Measurements from ENCODE around the gene ARHGEF1.
"Not testable (repeated sequence)": the region's sequence is repeated elsewhere in the genome, so short reads cannot be mapped to it uniquely, and the experiment has no call there.

ARHGEF1 gene

DNA sequence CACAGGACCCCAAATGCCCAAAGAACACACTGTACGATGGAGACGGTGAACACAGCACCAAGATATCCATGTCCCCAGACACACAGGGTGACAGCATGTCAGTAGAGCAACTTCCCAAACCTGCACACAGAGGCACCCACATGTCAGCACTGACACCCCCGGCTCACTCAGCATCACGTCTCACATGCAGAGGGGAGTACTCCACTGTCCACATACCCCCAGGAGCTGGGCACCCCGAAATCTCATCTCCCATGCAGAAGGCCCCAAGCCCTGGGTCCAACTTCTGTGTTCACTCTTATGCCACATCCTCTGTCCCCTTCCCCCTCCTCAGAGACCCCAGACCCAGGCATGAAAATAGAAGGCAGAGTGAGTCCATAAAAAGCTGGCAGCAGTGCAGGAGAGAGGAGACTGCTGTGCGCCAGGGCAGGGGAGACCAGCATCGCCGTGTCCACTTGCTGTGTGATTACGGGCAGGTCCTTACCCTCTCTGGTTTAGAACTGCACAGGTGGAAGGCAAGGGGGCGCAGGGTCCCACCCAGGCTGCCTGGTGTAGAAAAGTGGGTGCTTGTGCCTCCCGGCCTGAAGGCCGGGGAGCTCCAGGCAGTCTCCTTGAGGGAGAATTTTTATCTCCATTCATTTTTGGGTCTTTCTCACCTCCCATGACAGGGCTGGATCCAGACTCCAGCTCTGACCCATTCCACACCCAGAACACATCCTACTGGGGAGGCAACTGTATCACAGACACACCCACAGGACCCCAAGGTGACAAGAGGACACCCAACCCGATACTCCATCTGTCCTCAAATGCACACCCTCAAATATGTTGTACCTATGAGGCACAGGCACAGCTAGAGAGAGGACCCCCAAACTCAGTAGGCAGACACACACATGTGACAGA is 28.3 kb downstream of the ARHGEF1 start:
- no peaks in the 10 kb centered on the region for H3K9me3 ChIP-seq (ENCODE audit: control insufficient read depth in 1 of 2, low read length in 2 of 2)
- peaks cover 0 to 5% of the 10 kb centered on the region in 2 donors for H3K4me1 ChIP-seq (ENCODE audit: control insufficient read depth in 1 of 2, insufficient read depth in 2 of 2, low read length in 2 of 2)
- peaks cover 50 to 52% of the 10 kb centered on the region in 2 donors for H3K27me3 ChIP-seq (ENCODE audit: control insufficient read depth in 1 of 2, insufficient read depth in 2 of 2, low read length in 2 of 2)
- H3K36me3 ChIP-seq (ENCODE audit: control insufficient read depth in 1 of 2, insufficient read depth in 2 of 2, low read length in 2 of 2), result peaks cover 8 to 10% of the 10 kb centered on the region in 2 donors
- H3K9ac ChIP-seq (ENCODE audit: low read depth in 1 of 2, low read length in 2 of 2), result no peak overlapping the region
- no peak overlapping the region for H3K27ac ChIP-seq (ENCODE audit: low read depth, low read length)
- no peak overlapping the region for H3K4me3 ChIP-seq (ENCODE audit: low read depth in 1 of 2, low read length in 2 of 2)

DNA sequence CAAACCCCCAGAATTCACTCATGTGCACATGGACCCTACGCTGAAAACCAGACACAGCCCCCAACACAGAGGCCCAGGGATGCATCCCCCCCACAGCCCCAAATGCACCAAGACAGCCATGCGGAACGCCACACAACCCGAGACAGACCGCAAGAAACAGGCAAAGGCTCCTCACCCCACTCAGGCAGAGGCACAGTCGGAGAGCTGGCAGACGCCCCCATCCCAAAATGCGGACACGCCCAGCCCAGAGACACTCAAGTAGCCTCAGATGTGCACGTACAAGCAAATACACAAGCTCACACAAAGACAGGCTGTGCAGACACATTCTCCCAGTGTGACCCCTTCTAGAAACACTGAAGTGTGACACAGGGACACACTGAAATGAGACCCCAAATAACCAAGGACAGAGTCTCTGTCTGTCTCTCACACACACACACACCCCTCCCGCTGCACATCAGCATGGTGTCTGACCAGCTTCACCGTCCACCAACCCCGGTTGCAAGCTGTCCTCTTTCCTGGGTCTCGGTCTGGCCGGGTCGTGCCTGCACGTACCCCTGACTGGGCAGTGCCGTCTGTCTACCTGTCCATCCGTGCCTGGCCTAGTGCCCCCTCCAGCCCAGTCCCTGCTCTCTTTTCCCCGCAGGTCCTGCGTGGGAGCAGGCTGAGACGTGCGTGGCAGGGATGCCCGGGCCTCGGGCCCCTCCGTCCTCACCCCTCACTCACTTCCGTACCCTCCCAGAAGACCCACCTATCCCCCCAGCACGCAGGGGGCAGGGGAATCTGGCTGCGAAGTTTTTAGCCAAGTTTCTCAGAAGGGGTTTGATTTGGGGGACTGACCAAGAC is 29.1 kb downstream of the ARHGEF1 start:
- no peak overlapping the region for H3K4me3 ChIP-seq (ENCODE audit: low read depth in 1 of 2, low read length in 2 of 2)
- H3K27me3 ChIP-seq (ENCODE audit: control insufficient read depth in 1 of 2, insufficient read depth in 2 of 2, low read length in 2 of 2), result peaks cover 58 to 61% of the 10 kb centered on the region in 2 donors
- no peak overlapping the region for H3K27ac ChIP-seq (ENCODE audit: low read depth, low read length)
- peaks cover 0 to 5% of the 10 kb centered on the region in 2 donors for H3K4me1 ChIP-seq (ENCODE audit: control insufficient read depth in 1 of 2, insufficient read depth in 2 of 2, low read length in 2 of 2)
- H3K9ac ChIP-seq (ENCODE audit: low read depth in 1 of 2, low read length in 2 of 2), result no peak overlapping the region
- no peaks in the 10 kb centered on the region for H3K9me3 ChIP-seq (ENCODE audit: control insufficient read depth in 1 of 2, low read length in 2 of 2)
- peaks cover under 1 to 3% of the 10 kb centered on the region in 2 donors for H3K36me3 ChIP-seq (ENCODE audit: control insufficient read depth in 1 of 2, insufficient read depth in 2 of 2, low read length in 2 of 2)

DNA sequence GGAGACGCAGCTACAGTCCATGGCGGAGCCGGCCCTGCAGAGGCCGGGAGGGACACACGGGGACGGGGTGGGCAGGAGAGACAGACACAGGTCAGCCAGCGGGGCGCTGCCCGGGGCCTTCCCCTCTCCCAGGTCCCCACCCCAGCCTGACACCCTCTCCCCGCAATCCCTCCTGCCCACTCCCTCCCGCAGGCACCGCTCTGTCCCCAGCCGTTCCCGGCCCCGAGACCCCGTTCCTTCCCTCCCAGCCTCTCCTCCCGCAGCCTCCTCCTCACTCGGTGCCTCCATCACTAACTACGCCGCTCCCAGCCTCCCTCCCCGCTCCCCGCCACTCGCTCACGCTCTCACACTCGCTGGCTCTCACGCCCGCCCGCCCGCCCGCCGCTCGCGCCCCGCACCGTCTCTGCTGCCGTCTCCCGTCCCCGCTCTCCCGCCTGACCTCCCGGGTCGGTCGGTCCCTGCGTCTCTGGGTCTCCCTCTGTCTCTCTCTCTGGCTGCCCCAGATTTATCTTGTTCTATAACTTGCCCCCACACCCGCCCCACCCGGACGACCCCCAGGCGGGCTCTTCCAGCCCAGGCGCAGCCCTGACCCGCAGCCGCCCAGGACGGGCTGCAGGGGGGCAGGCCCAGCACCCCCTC is 30.0 kb downstream of the ARHGEF1 start:
- Histone ChIP-seq H3K27ac (ENCODE audit: low read depth, low read length) (no peak overlapping the region), H3K4me1 (ENCODE audit: control insufficient read depth in 1 of 2, insufficient read depth in 2 of 2, low read length in 2 of 2) (peaks cover 0 to 5% of the 10 kb centered on the region in 2 donors), H3K36me3 (ENCODE audit: control insufficient read depth in 1 of 2, insufficient read depth in 2 of 2, low read length in 2 of 2) (no peaks in the 10 kb centered on the region), H3K27me3 (ENCODE audit: control insufficient read depth in 1 of 2, insufficient read depth in 2 of 2, low read length in 2 of 2) (peaks cover 64 to 67% of the 10 kb centered on the region in 2 donors), H3K4me3 (ENCODE audit: low read depth in 1 of 2, low read length in 2 of 2) (no peak overlapping the region), H3K9ac (ENCODE audit: low read depth in 1 of 2, low read length in 2 of 2) (no peak overlapping the region), H3K9me3 (ENCODE audit: control insufficient read depth in 1 of 2, low read length in 2 of 2) (no peaks in the 10 kb centered on the region)

DNA sequence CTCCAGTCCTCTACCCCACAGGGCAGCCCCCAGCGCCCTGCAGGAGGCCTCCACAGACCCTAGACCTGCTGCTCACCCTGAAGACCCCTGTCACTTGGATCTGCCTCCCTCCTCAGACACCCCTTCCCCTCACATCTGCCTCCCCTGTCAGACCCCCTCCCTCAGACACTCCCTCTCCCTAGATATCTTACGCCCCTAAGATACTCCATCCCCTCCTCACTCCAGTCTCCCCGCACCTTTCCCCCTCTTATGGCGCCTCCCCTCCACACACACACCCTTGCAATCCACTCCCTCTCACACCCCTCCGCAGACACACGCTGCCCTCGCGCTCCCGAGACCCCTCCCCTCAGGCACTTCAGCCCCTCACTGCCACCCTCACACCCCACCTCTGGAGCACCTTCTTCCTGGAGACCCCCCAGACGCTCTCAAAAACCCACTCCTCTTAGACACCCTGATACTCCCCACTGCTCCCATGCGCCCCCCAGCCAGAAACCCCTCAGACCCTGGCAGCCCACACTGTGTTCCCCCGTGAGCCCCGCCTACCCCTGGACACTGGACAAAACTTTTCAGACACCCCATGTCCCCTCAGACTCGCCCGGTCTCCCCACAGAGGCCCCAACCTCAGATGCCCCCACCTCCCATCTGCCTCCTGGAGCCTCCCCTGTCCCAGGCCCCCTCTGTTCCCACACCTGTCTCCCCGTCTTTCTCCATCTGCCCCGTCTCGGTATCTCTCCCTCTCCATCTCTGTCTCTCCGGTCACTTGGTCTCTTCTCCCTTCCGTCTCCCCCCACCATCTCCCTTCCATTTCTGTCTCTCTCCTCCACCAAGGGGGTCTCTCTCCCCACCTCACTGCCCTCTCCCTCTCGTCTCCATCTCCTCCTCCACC is 30.8 kb downstream of the ARHGEF1 start:
- Histone ChIP-seq H3K4me3 (ENCODE audit: low read depth in 1 of 2, low read length in 2 of 2) (no peak overlapping the region), H3K9me3 (ENCODE audit: control insufficient read depth in 1 of 2, low read length in 2 of 2) (no peaks in the 10 kb centered on the region), H3K9ac (ENCODE audit: low read depth in 1 of 2, low read length in 2 of 2) (no peak overlapping the region), H3K27ac (ENCODE audit: low read depth, low read length) (no peak overlapping the region), H3K4me1 (ENCODE audit: control insufficient read depth in 1 of 2, insufficient read depth in 2 of 2, low read length in 2 of 2) (peaks cover 0 to 5% of the 10 kb centered on the region in 2 donors), H3K36me3 (ENCODE audit: control insufficient read depth in 1 of 2, insufficient read depth in 2 of 2, low read length in 2 of 2) (no peaks in the 10 kb centered on the region), H3K27me3 (ENCODE audit: control insufficient read depth in 1 of 2, insufficient read depth in 2 of 2, low read length in 2 of 2) (peaks cover 71 to 72% of the 10 kb centered on the region in 2 donors)

DNA sequence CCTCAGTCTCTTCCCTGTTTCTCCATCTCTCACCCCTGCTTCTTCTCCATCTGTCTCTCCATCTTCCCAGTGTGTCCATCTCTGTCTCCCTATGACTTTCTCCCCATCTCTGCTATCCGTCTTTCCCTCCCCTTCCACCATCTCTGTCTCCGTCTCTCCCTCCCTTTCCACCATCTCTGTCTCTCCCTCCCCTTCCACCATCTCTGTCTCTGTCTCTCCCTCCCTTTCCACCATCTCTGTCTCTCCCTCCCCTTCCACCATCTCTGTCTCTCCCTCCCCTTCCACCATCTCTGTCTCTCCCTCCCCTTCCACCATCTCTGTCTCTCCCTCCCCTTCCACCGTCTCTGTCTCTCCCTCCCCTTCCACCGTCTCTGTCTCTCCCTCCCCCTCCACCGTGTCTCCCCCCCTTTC is 31.4 kb downstream of the ARHGEF1 start:
- H3K4me1 ChIP-seq (ENCODE audit: control insufficient read depth in 1 of 2, insufficient read depth in 2 of 2, low read length in 2 of 2), result not testable (repeated sequence)

DNA sequence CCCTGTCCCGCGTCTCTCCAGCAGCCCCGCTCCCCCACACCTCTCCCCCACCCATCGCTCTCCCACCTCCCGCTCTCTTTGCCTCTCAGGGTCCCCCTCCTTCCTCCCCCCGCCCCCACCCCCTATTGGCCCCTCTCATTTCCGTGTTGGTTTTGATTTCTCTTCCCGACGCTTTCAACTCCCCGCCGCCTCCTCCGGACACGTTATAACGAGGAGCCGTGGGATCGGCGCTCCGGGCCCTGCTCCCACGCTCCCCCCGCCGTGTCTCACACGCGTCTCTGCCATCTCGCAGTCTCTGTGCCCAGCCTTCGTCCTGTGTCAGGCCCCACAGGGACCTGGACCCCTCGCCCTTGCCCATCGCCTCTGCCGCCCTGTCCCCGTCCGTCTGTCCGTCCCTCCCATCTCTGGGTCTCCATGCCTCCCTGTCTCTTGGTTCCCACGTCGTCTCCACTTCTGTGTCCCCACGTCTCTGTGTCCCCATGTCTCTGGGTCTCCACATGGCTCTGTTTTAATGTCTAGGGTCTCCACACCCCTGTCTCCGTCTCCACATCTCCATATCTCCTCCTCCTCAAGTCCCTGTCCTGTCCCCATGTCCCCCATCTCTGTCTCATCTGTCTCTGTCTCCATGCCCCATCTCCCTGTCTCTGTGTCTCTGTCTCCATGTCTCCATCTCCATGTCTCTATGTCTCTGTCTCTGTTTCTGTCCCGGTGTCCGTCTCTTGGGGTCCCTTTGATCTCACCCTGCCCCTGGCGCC is 32.2 kb downstream of the ARHGEF1 start:
- Histone ChIP-seq H3K4me3 (ENCODE audit: low read depth in 1 of 2, low read length in 2 of 2) (no peak overlapping the region), H3K9ac (ENCODE audit: low read depth in 1 of 2, low read length in 2 of 2) (no peak overlapping the region), H3K27me3 (ENCODE audit: control insufficient read depth in 1 of 2, insufficient read depth in 2 of 2, low read length in 2 of 2) (peaks cover 73 to 83% of the 10 kb centered on the region in 2 donors), H3K4me1 (ENCODE audit: control insufficient read depth in 1 of 2, insufficient read depth in 2 of 2, low read length in 2 of 2) (peaks cover 0 to 5% of the 10 kb centered on the region in 2 donors), H3K9me3 (ENCODE audit: control insufficient read depth in 1 of 2, low read length in 2 of 2) (no peaks in the 10 kb centered on the region), H3K27ac (ENCODE audit: low read depth, low read length) (no peak overlapping the region), H3K36me3 (ENCODE audit: control insufficient read depth in 1 of 2, insufficient read depth in 2 of 2, low read length in 2 of 2) (no peaks in the 10 kb centered on the region)

More for the DNA sequence above, 31.4 kb downstream of the ARHGEF1 start:
- H3K9ac ChIP-seq (ENCODE audit: low read depth in 1 of 2, low read length in 2 of 2); H3K27ac ChIP-seq (ENCODE audit: low read depth, low read length); H3K36me3 ChIP-seq (ENCODE audit: control insufficient read depth in 1 of 2, insufficient read depth in 2 of 2, low read length in 2 of 2); H3K9me3 ChIP-seq (ENCODE audit: control insufficient read depth in 1 of 2, low read length in 2 of 2); H3K4me3 ChIP-seq (ENCODE audit: low read depth in 1 of 2, low read length in 2 of 2): not testable (repeated sequence)
- H3K27me3 ChIP-seq (ENCODE audit: control insufficient read depth in 1 of 2, insufficient read depth in 2 of 2, low read length in 2 of 2), result peaks cover 71 to 77% of the 10 kb centered on the region in 2 donors

DNA sequence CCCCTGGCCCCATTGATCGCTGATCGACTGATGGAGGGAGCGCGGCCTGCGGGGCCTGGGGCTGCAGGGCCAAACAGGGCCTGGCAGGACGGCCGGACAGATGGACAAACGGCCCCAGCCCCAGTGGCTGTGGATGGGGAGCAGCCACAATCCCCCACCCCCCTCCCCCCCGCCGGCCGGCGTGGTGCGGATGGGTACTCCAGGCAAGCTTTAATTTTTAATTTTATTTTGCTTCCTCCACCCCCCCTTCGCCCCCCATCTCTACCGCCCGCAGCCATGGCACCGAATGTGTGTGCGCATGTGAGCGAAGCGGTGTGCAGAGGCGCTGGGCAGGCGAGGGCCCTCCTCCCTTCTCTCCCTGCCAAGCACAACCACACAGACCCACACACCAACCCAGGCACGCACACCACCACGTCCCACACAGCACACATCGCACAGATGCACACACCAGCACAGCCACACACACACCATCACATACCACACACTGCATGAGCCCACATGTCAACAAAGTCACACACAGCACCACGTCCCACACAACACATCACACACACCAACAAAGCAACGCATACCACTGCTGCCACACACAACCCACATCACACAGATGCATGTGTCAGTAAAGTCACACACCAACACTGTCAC is 32.9 kb downstream of the ARHGEF1 start:
- Histone ChIP-seq H3K27ac (ENCODE audit: low read depth, low read length) (no peak overlapping the region), H3K36me3 (ENCODE audit: control insufficient read depth in 1 of 2, insufficient read depth in 2 of 2, low read length in 2 of 2) (no peaks in the 10 kb centered on the region), H3K9ac (ENCODE audit: low read depth in 1 of 2, low read length in 2 of 2) (no peak overlapping the region), H3K4me1 (ENCODE audit: control insufficient read depth in 1 of 2, insufficient read depth in 2 of 2, low read length in 2 of 2) (peaks cover 1 to 5% of the 10 kb centered on the region in 2 donors), H3K4me3 (ENCODE audit: low read depth in 1 of 2, low read length in 2 of 2) (no peak overlapping the region), H3K27me3 (ENCODE audit: control insufficient read depth in 1 of 2, insufficient read depth in 2 of 2, low read length in 2 of 2) (peaks cover 73 to 83% of the 10 kb centered on the region in 2 donors), H3K9me3 (ENCODE audit: control insufficient read depth in 1 of 2, low read length in 2 of 2) (no peaks in the 10 kb centered on the region)

DNA sequence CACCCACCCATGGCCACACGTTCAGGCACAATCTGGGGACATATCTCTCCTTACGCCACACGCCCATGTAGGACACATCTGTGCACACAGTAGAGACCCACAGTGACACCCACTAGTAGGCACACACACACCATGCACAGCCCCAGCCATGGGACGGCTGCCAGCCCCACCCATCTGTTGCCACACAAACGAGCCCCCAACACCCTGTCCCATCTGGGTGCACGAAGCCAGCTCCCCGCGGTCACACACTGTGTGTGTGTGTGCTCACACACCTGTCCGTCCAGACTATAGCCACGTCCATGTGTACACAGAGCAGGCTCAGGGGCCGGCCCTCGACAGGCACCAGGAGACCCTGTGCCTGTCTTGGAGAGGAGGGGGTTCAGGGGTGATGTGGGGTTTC is 34.7 kb downstream of the ARHGEF1 start:
- no peak overlapping the region for H3K4me3 ChIP-seq (ENCODE audit: low read depth in 1 of 2, low read length in 2 of 2)
- no peak overlapping the region for H3K27ac ChIP-seq (ENCODE audit: low read depth, low read length)
- H3K36me3 ChIP-seq (ENCODE audit: control insufficient read depth in 1 of 2, insufficient read depth in 2 of 2, low read length in 2 of 2), result no peaks in the 10 kb centered on the region
- H3K4me1 ChIP-seq (ENCODE audit: control insufficient read depth in 1 of 2, insufficient read depth in 2 of 2, low read length in 2 of 2), result peaks cover 3 to 5% of the 10 kb centered on the region in 2 donors
- no peaks in the 10 kb centered on the region for H3K9me3 ChIP-seq (ENCODE audit: control insufficient read depth in 1 of 2, low read length in 2 of 2)
- H3K27me3 ChIP-seq (ENCODE audit: control insufficient read depth in 1 of 2, insufficient read depth in 2 of 2, low read length in 2 of 2), result peaks cover 72 to 83% of the 10 kb centered on the region in 2 donors
- no peak overlapping the region for H3K9ac ChIP-seq (ENCODE audit: low read depth in 1 of 2, low read length in 2 of 2)
